ENCODE data around the gene FGF12.

DNA sequence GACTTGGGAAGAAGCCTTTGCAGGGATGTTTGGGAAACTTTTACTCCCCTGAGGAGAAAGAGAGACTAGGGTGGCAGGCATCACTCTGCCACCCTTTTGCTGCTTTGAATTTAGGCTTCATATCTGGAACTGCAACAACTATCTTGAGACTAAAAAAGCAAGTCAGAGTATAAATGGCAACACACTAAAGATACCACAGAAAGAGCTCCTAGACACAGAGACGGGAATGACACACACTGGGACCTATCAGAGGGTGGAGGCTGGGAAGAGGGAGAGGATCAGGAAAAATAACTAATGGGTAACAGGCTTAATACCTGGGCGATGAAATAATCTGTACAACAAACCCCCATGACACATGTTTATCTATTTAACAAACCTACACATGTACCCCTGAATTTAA, 237.8 kb downstream of the FGF12 start:
- TF ChIP-seq, protein P1, sequence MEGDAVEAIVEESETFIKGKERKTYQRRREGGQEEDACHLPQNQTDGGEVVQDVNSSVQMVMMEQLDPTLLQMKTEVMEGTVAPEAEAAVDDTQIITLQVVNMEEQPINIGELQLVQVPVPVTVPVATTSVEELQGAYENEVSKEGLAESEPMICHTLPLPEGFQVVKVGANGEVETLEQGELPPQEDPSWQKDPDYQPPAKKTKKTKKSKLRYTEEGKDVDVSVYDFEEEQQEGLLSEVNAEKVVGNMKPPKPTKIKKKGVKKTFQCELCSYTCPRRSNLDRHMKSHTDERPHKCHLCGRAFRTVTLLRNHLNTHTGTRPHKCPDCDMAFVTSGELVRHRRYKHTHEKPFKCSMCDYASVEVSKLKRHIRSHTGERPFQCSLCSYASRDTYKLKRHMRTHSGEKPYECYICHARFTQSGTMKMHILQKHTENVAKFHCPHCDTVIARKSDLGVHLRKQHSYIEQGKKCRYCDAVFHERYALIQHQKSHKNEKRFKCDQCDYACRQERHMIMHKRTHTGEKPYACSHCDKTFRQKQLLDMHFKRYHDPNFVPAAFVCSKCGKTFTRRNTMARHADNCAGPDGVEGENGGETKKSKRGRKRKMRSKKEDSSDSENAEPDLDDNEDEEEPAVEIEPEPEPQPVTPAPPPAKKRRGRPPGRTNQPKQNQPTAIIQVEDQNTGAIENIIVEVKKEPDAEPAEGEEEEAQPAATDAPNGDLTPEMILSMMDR (IDR thresholded peaks at IDR 0.05), result no peak
- no peak for TF ChIP-seq POLR2A (IDR thresholded peaks at IDR 0.05)
- TF ChIP-seq POLR2AphosphoS5 (IDR thresholded peaks at IDR 0.05), result no peak

Data from breast epithelium (tissue), 3 donors.